HepG2 (cell line): ENCODE data around the gene AQP5.

Experiments
- KDM2A ChIP-seq: sonication (generic); formaldehyde crosslinking; IDR thresholded peaks from 2 replicates; pipeline ENCODE4 v1.4.0; 2020; ENCODE audit warnings: low read depth, missing genetic modification reagents, borderline replicate concordance
- KDM5A ChIP-seq: fragments of 200-600 bp; sonication (generic); IDR thresholded peaks from 2 replicates; pipeline ENCODE4 v1.7.0; 2018; ENCODE audit warnings: antibody characterized with exemption, mild to moderate bottlenecking, low read length, borderline replicate concordance
- RBM22 ChIP-seq: fragments of 200-400 bp; formaldehyde crosslinking; optimal IDR thresholded peaks from 2 replicates; pipeline ENCODE3; 2017; ENCODE audit warnings: mild to moderate bottlenecking, low read length, moderate library complexity
- ZNF703 ChIP-seq: sonication (generic); formaldehyde crosslinking; IDR thresholded peaks from 2 replicates; pipeline ENCODE4 v1.5.1; 2020; ENCODE audit warnings: missing genetic modification reagents, mild to moderate bottlenecking, moderate library complexity, borderline replicate concordance

DNA sequence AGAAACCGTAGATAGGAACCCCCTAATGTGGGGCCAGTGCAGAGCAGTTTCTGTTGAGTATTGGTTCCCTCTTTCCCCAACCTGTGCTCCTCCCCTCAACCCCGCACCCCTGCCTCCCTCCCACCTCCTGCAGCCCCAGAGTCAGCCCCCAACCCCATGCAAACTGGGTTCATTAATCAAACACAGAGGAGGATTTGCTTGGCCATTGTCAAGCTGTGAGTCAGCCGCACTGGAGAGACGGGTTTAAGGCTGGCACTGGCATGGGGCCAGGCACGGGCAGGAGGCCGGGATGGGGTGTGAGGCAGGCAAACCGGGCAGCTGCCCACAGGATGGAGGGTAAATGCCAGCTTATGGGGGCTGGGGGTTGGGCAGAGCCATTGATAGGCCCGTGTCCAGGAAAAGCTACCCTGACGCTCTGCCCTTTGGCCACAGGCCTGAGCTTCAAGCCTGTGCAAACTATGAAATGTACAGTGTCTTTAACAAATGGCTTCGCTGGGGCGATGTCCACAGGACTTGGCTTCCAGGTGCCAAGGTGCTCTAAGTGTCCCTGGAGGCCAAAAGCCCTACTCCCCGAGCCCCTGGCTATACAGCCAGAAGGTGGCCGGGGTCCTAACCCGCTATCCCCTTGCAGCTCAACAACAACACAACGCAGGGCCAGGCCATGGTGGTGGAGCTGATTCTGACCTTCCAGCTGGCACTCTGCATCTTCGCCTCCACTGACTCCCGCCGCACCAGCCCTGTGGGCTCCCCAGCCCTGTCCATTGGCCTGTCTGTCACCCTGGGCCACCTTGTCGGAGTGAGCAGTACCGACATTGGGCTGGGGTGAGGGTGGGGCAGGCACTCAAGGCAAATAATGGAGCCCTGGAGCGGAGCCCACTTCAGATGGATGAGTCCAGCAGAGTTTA is 1.4 kb downstream of the AQP5 start:
- TF ChIP-seq KDM2A (CRISPR knock-in tag), result no peak
- TF ChIP-seq ZNF703, result no peak
- TF ChIP-seq KDM5A, result no peak
- TF ChIP-seq RBM22, result no peak
